Motor neuron (in vitro differentiated cells): ENCODE results near the gene ZNF8. TPM values are rescaled to one million over a fixed set of nuclear protein-coding genes. Genes with fewer than 3 reads are reported as not detected.
"Not testable (repeated sequence)": the region's sequence is repeated elsewhere in the genome, so short reads cannot be mapped to it uniquely, and the experiment has no call there.

Experiments used
- ATAC-seq, 8 experiments: fragments of 200-7000 bp; cut with Tn5 transposase; replicated peaks in 6 of 8; 2 replicates each; pipeline ENCODE4 v1.8.0; 2021; ENCODE audit warnings: mild to moderate bottlenecking in 8 of 8, moderate library complexity in 8 of 8
- H3K27ac ChIP-seq, 2 donors: fragments of 250-450 bp; sonication (Bioruptor Pico); 2 replicates each; pipeline ENCODE4 v1.9.0; 2021; ENCODE audit warnings: antibody characterized with exemption in 2 of 2, mild to moderate bottlenecking in 2 of 2, moderate library complexity in 1 of 2
- H3K4me1 ChIP-seq, 2 donors: fragments of 250-450 bp; sonication (Bioruptor Pico); replicated peaks in 1 of 2; 2 replicates each; pipeline ENCODE4 v1.6.1; 2021; ENCODE audit warnings: antibody characterized with exemption in 2 of 2, mild to moderate bottlenecking in 2 of 2, moderate library complexity in 1 of 2
- H3K4me3 ChIP-seq, 5 donors: fragments of 250-450 bp; sonication (Bioruptor Pico); 2 replicates each; pipeline ENCODE4 v1.9.0; 2021; ENCODE audit warnings: antibody characterized with exemption in 5 of 5, mild to moderate bottlenecking in 5 of 5, moderate library complexity in 4 of 5
- WGBS, 10 experiments: fragments of 450-650 bp; shearing (Covaris generic); methylation state at CpG; one replicate each; pipeline ENCODE4 v1.0.0; 2022; 5-methylcytosine and 5-hydroxymethylcytosine counted together
- in situ Hi-C, 9 experiments: fragments of 400-800 bp; cut with MboI; loops; one replicate each; pipeline ENCODE4 v1.15.0; 2021; ENCODE audit warnings: low sequenced_read_pairs in 9 of 9, low pct_unique_long_range_greater_than_20kb in 2 of 9; ENCODE audit not compliant: unreplicated experiment in 9 of 9
- total RNA-seq, 8 experiments: library from RNA; unstranded; fragments of 300-600 nt; gene quantifications; 2 replicates each; pipeline versions ENCODE4 v1.2.3 to v1.2.4, GENCODE V29; 2022

ZNF8 gene
- total RNA-seq, 8 experiments from 2014 or later = 5.7 to 15.7 (median 10.6) TPM

GRCh38 chr19:58348080-58348479, 69.3 kb downstream of the ZNF8 start:
- in situ Hi-C loops, H3K4me1 ChIP-seq, ATAC-seq, H3K27ac ChIP-seq: not testable (repeated sequence)
- H3K4me3 ChIP-seq = peak overlapping the region; percentile 55 to 92 (median 67)
- 0 to 20% (median 4%) methylated on average over 5 to 12 of the region's 12 CpGs; no CpG with 5 or more reads in 3 of the 10 experiments for WGBS, 10 experiments

GRCh38 chr19:58349590-58349989, 70.8 kb downstream of the ZNF8 start:
- Histone ChIP-seq H3K4me1 (peaks cover 5 to 9% of the 10 kb centered on the region in 2 donors), H3K27ac (no peak overlapping the region), H3K4me3 (no peak overlapping the region)
- in situ Hi-C loops = no loop called here
- 35 to 100% (median 80%) methylated on average over 1 to 8 of the region's 8 CpGs; no CpG with 5 or more reads in 2 of the 10 experiments for WGBS, 10 experiments
- no peak for ATAC-seq

- Histone ChIP-seq H3K27ac (no peak overlapping the region), H3K4me3 (no peak overlapping the region), H3K4me1 (peaks cover 5 to 9% of the 10 kb centered on the region in 2 donors)
- 58 to 95% (median 83%) methylated on average over 1 to 15 of the region's 84 CpGs; no CpG with 5 or more reads in 4 of the 10 experiments for WGBS, 10 experiments
- in situ Hi-C loops = no loop called here
- no peak for ATAC-seq
Measured at GRCh38 chr19:58350001-58350861, 71.5 kb downstream of the ZNF8 start.

- peaks cover 5% of the 10 kb centered on the region in 2 donors for H3K4me1 ChIP-seq
- in situ Hi-C loops = no loop called here
- no peak for ATAC-seq
- no peak overlapping the region for H3K4me3 ChIP-seq
- H3K27ac ChIP-seq = no peak overlapping the region
- WGBS, 10 experiments = 82 to 100% (median 96%) methylated on average over 1 to 20 of the region's 34 CpGs; no CpG with 5 or more reads in 3 of the 10 experiments
Measured at GRCh38 chr19:58350871-58351557, 72.3 kb downstream of the ZNF8 start.

GRCh38 chr19:58351558-58351878, 72.8 kb downstream of the ZNF8 start:
- in situ Hi-C loops = no loop called here
- ATAC-seq = no peak

GRCh38 chr19:58351990-58352755, 73.4 kb downstream of the ZNF8 start:
- Histone ChIP-seq H3K27ac (no peak overlapping the region), H3K4me3 (no peak overlapping the region), H3K4me1 (peaks cover 0 to 5% of the 10 kb centered on the region in 2 donors)
- no peak for ATAC-seq
- WGBS, 10 experiments = 33 to 92% (median 68%) methylated on average over 3 to 12 of the region's 23 CpGs; no CpG with 5 or more reads in 4 of the 10 experiments
- in situ Hi-C loops = no loop called here

More at GRCh38 chr19:58351558-58351878, 72.8 kb downstream of the ZNF8 start:
- H3K4me1 ChIP-seq = peaks cover 0 to 5% of the 10 kb centered on the region in 2 donors
- 57 to 100% (median 90%) methylated on average over 1 to 6 of the region's 9 CpGs; no CpG with 5 or more reads in 5 of the 10 experiments for WGBS, 10 experiments
- no peak overlapping the region for H3K27ac ChIP-seq
- H3K4me3 ChIP-seq = no peak overlapping the region

Other genes starting within 250 kb of the ZNF8 start
- 1 to 10 TPM in 5 of 8 experiments, under 1 TPM in 1, not detected in 2; 0.46 to 9.4 (median 8.1) TPM for gene ZSCAN1, start 244.9 kb upstream of the ZNF8 start, total RNA-seq
- gene ZNF135, start 219.7 kb upstream of the ZNF8 start, total RNA-seq = 1 to 10 TPM in 6 of 8 experiments, under 1 TPM in 2; 0.09 to 6.6 (median 2.4) TPM
- gene ZSCAN18, start 180.7 kb upstream of the ZNF8 start, total RNA-seq = 100 to 1,000 TPM in 4 of 8 experiments, 10 to 100 TPM in 2, 1 to 10 TPM in 2; 7.9 to 170 (median 103) TPM
- 10 to 100 TPM in 5 of 8 experiments, 1 to 10 TPM in 3; 4.3 to 23.2 (median 16.1) TPM for gene ZNF329, start 128.2 kb upstream of the ZNF8 start, total RNA-seq
- gene ZNF274, start 95.9 kb upstream of the ZNF8 start, total RNA-seq = 10 to 100 TPM; 17.0 to 40.6 (median 28.2) TPM
- gene ZNF544, start 50.0 kb upstream of the ZNF8 start, total RNA-seq = 10 to 100 TPM; 23.7 to 63.5 (median 40.8) TPM
- gene ERVK3-1, start 26.4 kb downstream of the ZNF8 start, total RNA-seq = 10 to 100 TPM; 38.0 to 72.5 (median 53.6) TPM
- gene ZSCAN22, start 48.0 kb downstream of the ZNF8 start, total RNA-seq = 1 to 10 TPM; 2.0 to 4.1 (median 3.3) TPM
- gene A1BG, start 74.5 kb downstream of the ZNF8 start, total RNA-seq = 10 to 100 TPM in 6 of 8 experiments, 1 to 10 TPM in 1, not detected in 1; 4.4 to 84.0 (median 63.6) TPM
- gene ZNF497, start 83.8 kb downstream of the ZNF8 start, total RNA-seq = 10 to 100 TPM in 1 of 8 experiments, 1 to 10 TPM in 5, under 1 TPM in 2; 0.61 to 10.2 (median 5.3) TPM
- 1 to 10 TPM; 1.1 to 3.2 (median 1.6) TPM for gene ZNF837, start 102.1 kb downstream of the ZNF8 start, total RNA-seq
- gene RPS5, start 108.3 kb downstream of the ZNF8 start, total RNA-seq = 1,000 to 10,000 TPM; 1,054 to 2,751 (median 1,702) TPM
- gene RNF225, start 116.7 kb downstream of the ZNF8 start, total RNA-seq = not detected
- gene ZNF584, start 129.7 kb downstream of the ZNF8 start, total RNA-seq = 10 to 100 TPM; 15.1 to 23.3 (median 17.5) TPM
- gene ZNF132, start 161.2 kb downstream of the ZNF8 start, total RNA-seq = 10 to 100 TPM in 2 of 8 experiments, 1 to 10 TPM in 6; 5.2 to 13.2 (median 7.4) TPM
- 10 to 100 TPM in 5 of 8 experiments, 1 to 10 TPM in 3; 7.3 to 14.5 (median 10.5) TPM for gene ZNF324B, start 172.7 kb downstream of the ZNF8 start, total RNA-seq
- gene ZNF324, start 188.1 kb downstream of the ZNF8 start, total RNA-seq = 10 to 100 TPM in 7 of 8 experiments, 1 to 10 TPM in 1; 8.5 to 21.3 (median 17.2) TPM
- 10 to 100 TPM; 11.8 to 19.8 (median 14.6) TPM for gene ZNF446, start 197.4 kb downstream of the ZNF8 start, total RNA-seq
- 10 to 100 TPM; 11.0 to 26.3 (median 20.2) TPM for gene SLC27A5, start 233.0 kb downstream of the ZNF8 start, total RNA-seq
- 10 to 100 TPM in 3 of 8 experiments, 1 to 10 TPM in 5; 6.5 to 15.4 (median 7.7) TPM for gene ZBTB45, start 240.9 kb downstream of the ZNF8 start, total RNA-seq